SK-N-SH (cell line): Measurements from ENCODE around the gene FAM47E. TPM values are rescaled to one million over a fixed set of nuclear protein-coding genes. Genes with fewer than 3 reads are reported as not detected.

ENCODE experiments used
- CTCF ChIA-PET: fragments of 300-600, 350-600 bp; formaldehyde crosslinking; extraction: SDS; loops from one replicate; lab custom pipeline; 2021; lab: Yijun Ruan, JAX
- POLR2A ChIA-PET: fragments of 350-600 bp; sonication (Branson Sonifier 250); formaldehyde crosslinking; extraction: SDS; loops from one replicate; lab custom pipeline; 2020; ENCODE audit warnings: antibody characterized with exemption, inconsistent platforms; lab: Yijun Ruan, JAX
- DNase-seq: peaks from one replicate; pipeline ENCODE4 v3.0.0; 2012
- H2AFZ ChIP-seq: fragments of 200-600 bp; sonication (generic); 2 replicates; pipeline ENCODE4 v1.8.1; 2016; ENCODE audit warnings: antibody characterized with exemption, mild to moderate bottlenecking, low read depth
- H3F3A ChIP-seq: fragments of 200-600 bp; sonication (generic); replicated peaks from 2 replicates; pipeline ENCODE3; 2016; ENCODE audit warnings: antibody characterized with exemption, mild to moderate bottlenecking; ENCODE audit not compliant: insufficient read depth
- H3K27ac ChIP-seq, 2 experiments: fragments of 200-500 bp in 1 of 2; fragments of 200-600 bp in 1 of 2; sonication (Bioruptor generic) in 1 of 2; sonication (generic), shearing (Covaris generic) in 1 of 2; 2 replicates each; pipeline versions ENCODE4 v1.5.1 to v1.6.1; 2014 to 2016; ENCODE audit warnings: low read depth in 2 of 2, inconsistent platforms in 1 of 2, low read length in 1 of 2, mild to moderate bottlenecking in 1 of 2, mixed read lengths in 1 of 2
- H3K27me3 ChIP-seq: fragments of 200-600 bp; sonication (generic), shearing (Covaris generic); 2 replicates; pipeline ENCODE4 v1.6.1; 2016; ENCODE audit warnings: mixed run types; ENCODE audit not compliant: insufficient read depth
- H3K36me3 ChIP-seq, 2 experiments: fragments of 200-500 bp in 1 of 2; fragments of 200-600 bp in 1 of 2; sonication (Bioruptor generic) in 1 of 2; sonication (generic) in 1 of 2; replicated peaks in 1 of 2; 2 replicates each; pipeline versions ENCODE3 to v1.5.1; 2014 to 2016; ENCODE audit warnings: low read length in 1 of 2, mild to moderate bottlenecking in 1 of 2; ENCODE audit not compliant: insufficient read depth in 2 of 2, control insufficient read depth in 1 of 2
- H3K4me1 ChIP-seq, 2 experiments: fragments of 200-500 bp in 1 of 2; fragments of 200-600 bp in 1 of 2; sonication (Bioruptor generic) in 1 of 2; sonication (generic), shearing (Covaris generic) in 1 of 2; 2 replicates each; pipeline versions ENCODE4 v1.5.1 to v1.6.1; 2014 to 2016; ENCODE audit warnings: low read depth in 1 of 2, low read length in 1 of 2, mixed run types in 1 of 2; ENCODE audit not compliant: insufficient read depth in 2 of 2, control insufficient read depth in 1 of 2
- H3K4me2 ChIP-seq: fragments of 200-600 bp; sonication (generic), shearing (Covaris generic); 2 replicates; pipeline ENCODE4 v1.6.1; 2017; ENCODE audit warnings: mixed run types
- H3K4me3 ChIP-seq, 2 experiments: fragments of 200-500 bp in 1 of 2; fragments of 200-600 bp in 1 of 2; sonication (Bioruptor generic) in 1 of 2; sonication (generic), shearing (Covaris generic) in 1 of 2; 2 replicates each; pipeline versions ENCODE4 v1.5.1 to v1.8.1; 2014 to 2016; ENCODE audit warnings: low read depth in 2 of 2, inconsistent platforms in 1 of 2, low read length in 1 of 2, mild to moderate bottlenecking in 1 of 2, mixed read lengths in 1 of 2, moderate library complexity in 1 of 2
- H3K79me2 ChIP-seq: fragments of 200-600 bp; sonication (generic); 2 replicates; pipeline ENCODE4 v1.8.1; 2017; ENCODE audit warnings: mild to moderate bottlenecking; ENCODE audit not compliant: insufficient read depth
- H3K9ac ChIP-seq: fragments of 200-600 bp; sonication (generic); 2 replicates; pipeline ENCODE4 v1.6.1; 2017; ENCODE audit warnings: mixed run types
- H3K9me2 ChIP-seq: fragments of 200-600 bp; sonication (generic); 2 replicates; pipeline ENCODE4 v1.6.1; 2017; ENCODE audit warnings: mixed run types
- H3K9me3 ChIP-seq: fragments of 200-600 bp; sonication (generic); 2 replicates; pipeline ENCODE4 v1.6.1; 2017; ENCODE audit warnings: mixed run types, mild to moderate bottlenecking, moderate library complexity
- H4K20me1 ChIP-seq: fragments of 200-600 bp; sonication (generic); 2 replicates; pipeline ENCODE4 v1.6.1; 2017; ENCODE audit warnings: mild to moderate bottlenecking, mixed run types; ENCODE audit not compliant: insufficient read depth
- CHD2 ChIP-seq: fragments of 150-350 bp; IDR thresholded peaks from 2 replicates; pipeline ENCODE4 v1.6.1; 2018; ENCODE audit warnings: low read length; ENCODE audit not compliant: partially characterized antibody
- ELF1 ChIP-seq: IDR thresholded peaks from 2 replicates; pipeline ENCODE4 v1.4.0; 2012
- EP300 ChIP-seq, 2 experiments: IDR thresholded peaks; 2 replicates each; pipeline versions ENCODE4 v1.4.0 to v1.6.1; 2012; ENCODE audit warnings: borderline replicate concordance in 1 of 2, low read depth in 1 of 2, low read length in 1 of 2
- FOXJ3 ChIP-seq: sonication (generic); formaldehyde crosslinking; IDR thresholded peaks from 2 replicates; pipeline ENCODE4 v1.5.1; 2020; ENCODE audit warnings: mild to moderate bottlenecking, missing genetic modification reagents
- IRF3 ChIP-seq: fragments of 150-350 bp; IDR thresholded peaks from 2 replicates; pipeline ENCODE4 v1.6.1; 2016; ENCODE audit warnings: mild to moderate bottlenecking, low read depth, low read length
- JUND ChIP-seq: IDR thresholded peaks from 2 replicates; pipeline ENCODE4 v1.4.0; 2012
- MAX ChIP-seq: IDR thresholded peaks from 2 replicates; pipeline ENCODE4 v1.4.0; 2012; ENCODE audit warnings: low read depth
- TAF1 ChIP-seq: IDR thresholded peaks from 2 replicates; pipeline ENCODE4 v1.6.1; 2012; ENCODE audit warnings: low read depth, mild to moderate bottlenecking, low read length, moderate library complexity, borderline replicate concordance
- TCF12 ChIP-seq: IDR thresholded peaks from 2 replicates; pipeline ENCODE4 v1.4.0; 2012
- USF1 ChIP-seq: IDR thresholded peaks from 2 replicates; pipeline ENCODE4 v1.4.0; 2012; ENCODE audit warnings: low read depth, borderline replicate concordance
- WGBS: methylation state at CpG from one replicate; pipeline ENCODE4 v1.1.6; 2017; ENCODE audit warnings: low lambda C conversion rate; 5-methylcytosine and 5-hydroxymethylcytosine counted together
- polyA plus RNA-seq, 3 experiments: library from polyadenylated mRNA; depleted of rRNA; stranded (reverse); fragments of >200 nt; gene quantifications; 2 replicates each; pipeline ENCODE4 v1.2.3, GENCODE V29; 2012

FAM47E gene
- polyA plus RNA-seq, 1 of the 3 experiments (the other 2 are of a cell fraction), result 1.8 TPM

- Histone ChIP-seq H3K79me2 (peaks cover 23% of the 10 kb centered on the region; the same call in 1 of the 2 replicates), H3K4me2 (no peak overlapping the region), H3K27me3 (no peaks in the 10 kb centered on the region), H3K27ac (peak overlapping the region in 1 of 2 experiments; percentile 58; a peak in 1 of 4 replicates), H3K36me3 (peaks cover 10 to 16% of the 10 kb centered on the region in 2 experiments), H2AFZ (no peak overlapping the region), H3K9ac (no peak overlapping the region), H4K20me1 (no peaks in the 10 kb centered on the region), H3K9me3 (no peaks in the 10 kb centered on the region), H3K4me3 (no peak overlapping the region), H3F3A (peaks cover 5% of the 10 kb centered on the region), H3K9me2 (no peaks in the 10 kb centered on the region), H3K4me1 (peaks cover 0 to 30% of the 10 kb centered on the region in 2 experiments; a peak in 2 of 4 replicates)
- ChIA-PET CTCF (no interaction called here), POLR2A (no interaction called here)
- DNase-seq, result peak; percentile 45
- TF ChIP-seq EP300 (IDR thresholded peaks at IDR 0.05; ENCODE audit: borderline replicate concordance in 1 of 2, low read depth in 1 of 2, low read length in 1 of 2) (0 out of 4 replicates have a peak, but pooled peaks of 1 of the 2 experiments have one; percentile 3), JUND (no peak), CHD2 (peak; percentile 6)
- 59% methylated on average over 3 of the region's 4 CpGs for WGBS
Measured at GRCh38 chr4:76310683-76311082, 59.2 kb downstream of the FAM47E start.

GRCh38 chr4:76311896-76312331 lies 60.4 kb downstream of the FAM47E start:
- H3K9me3 ChIP-seq, result 0 out of 2 replicates have a peak, but pooled peaks cover 3% of the 10 kb centered on the region
- CTCF ChIA-PET, result no interaction called here
- no peaks in the 10 kb centered on the region for H3K27me3 ChIP-seq
- peaks cover under 1% of the 10 kb centered on the region for H3F3A ChIP-seq
- WGBS, result 27% methylated on average over 1 of the region's 1 CpG
- H3K4me3 ChIP-seq, result no peak overlapping the region
- H4K20me1 ChIP-seq, result no peaks in the 10 kb centered on the region
- TF ChIP-seq TCF12 (no peak), IRF3 (no peak), FOXJ3 (CRISPR knock-in tag) (no peak), MAX (no peak), ELF1 (no peak), TAF1 (no peak), USF1 (no peak)
- no peaks in the 10 kb centered on the region for H3K9me2 ChIP-seq
- H3K4me2 ChIP-seq, result no peak overlapping the region
- peaks cover 0 to 30% of the 10 kb centered on the region in 2 experiments; a peak in 2 of 4 replicates for H3K4me1 ChIP-seq
- no peak for DNase-seq
- no peak overlapping the region for H2AFZ ChIP-seq
- peaks cover 20% of the 10 kb centered on the region; the same call in 1 of the 2 replicates for H3K79me2 ChIP-seq
- POLR2A ChIA-PET, result no interaction called here
- no peak overlapping the region for H3K27ac ChIP-seq
- H3K36me3 ChIP-seq, result peaks cover 10 to 16% of the 10 kb centered on the region in 2 experiments
- no peak overlapping the region for H3K9ac ChIP-seq
